ENCODE data around the gene FSTL4.

FSTL4 gene

GRCh38 chr5:133373121-133373870 is 239.0 kb downstream of the FSTL4 start:
- Mint-ChIP-seq H3K9me3 (peaks cover 10% of the 10 kb centered on the region), H3K27me3 (peaks cover 19% of the 10 kb centered on the region), H3K36me3 (peaks cover 3% of the 10 kb centered on the region), H3K4me1 (no peaks in the 10 kb centered on the region), H3K27ac (no peak overlapping the region), H3K4me3 (no peak overlapping the region)
- ATAC-seq (ENCODE audit: low read depth): no peak
- DNase-seq (ENCODE audit: low spot score in 2 of 2): no peak

DNA sequence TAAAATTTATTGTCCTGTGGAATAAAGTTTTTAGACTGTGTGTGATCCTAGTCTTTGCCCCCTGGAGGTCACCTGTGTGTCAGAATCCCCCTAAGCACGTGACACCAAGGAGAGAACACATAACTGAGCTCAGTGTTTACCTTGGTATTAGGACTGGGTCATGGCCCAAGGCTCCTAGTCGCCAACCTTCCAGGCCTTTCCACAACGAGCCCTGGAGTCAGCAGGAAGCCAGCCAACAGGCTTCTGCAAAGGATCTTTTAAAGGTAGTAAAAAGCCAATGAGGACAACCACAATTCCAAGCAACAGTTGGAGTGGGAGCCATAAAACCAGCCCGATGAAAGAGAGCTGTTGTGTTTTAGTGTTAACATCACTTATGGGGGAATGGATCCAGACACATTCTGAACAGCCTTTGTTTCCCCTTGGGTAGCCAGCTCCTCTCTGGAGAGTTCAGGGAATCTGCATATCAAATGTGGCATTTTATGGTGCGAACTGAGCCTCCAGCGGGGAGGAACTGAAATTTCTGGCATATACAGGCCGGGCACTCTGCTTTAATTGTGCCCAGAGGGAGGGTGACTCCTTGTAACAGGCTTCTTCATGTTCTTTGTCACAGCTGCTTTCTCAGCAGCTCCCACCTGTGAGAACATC is 239.9 kb downstream of the FSTL4 start:
- Mint-ChIP-seq H3K27ac (no peak overlapping the region), H3K9me3 (peaks cover 9% of the 10 kb centered on the region), H3K4me1 (no peaks in the 10 kb centered on the region), H3K36me3 (peaks cover 2% of the 10 kb centered on the region), H3K4me3 (no peak overlapping the region), H3K27me3 (peaks cover 19% of the 10 kb centered on the region)
- DNase-seq (ENCODE audit: low spot score in 2 of 2): no peak
- no peak for ATAC-seq (ENCODE audit: low read depth)

DNA sequence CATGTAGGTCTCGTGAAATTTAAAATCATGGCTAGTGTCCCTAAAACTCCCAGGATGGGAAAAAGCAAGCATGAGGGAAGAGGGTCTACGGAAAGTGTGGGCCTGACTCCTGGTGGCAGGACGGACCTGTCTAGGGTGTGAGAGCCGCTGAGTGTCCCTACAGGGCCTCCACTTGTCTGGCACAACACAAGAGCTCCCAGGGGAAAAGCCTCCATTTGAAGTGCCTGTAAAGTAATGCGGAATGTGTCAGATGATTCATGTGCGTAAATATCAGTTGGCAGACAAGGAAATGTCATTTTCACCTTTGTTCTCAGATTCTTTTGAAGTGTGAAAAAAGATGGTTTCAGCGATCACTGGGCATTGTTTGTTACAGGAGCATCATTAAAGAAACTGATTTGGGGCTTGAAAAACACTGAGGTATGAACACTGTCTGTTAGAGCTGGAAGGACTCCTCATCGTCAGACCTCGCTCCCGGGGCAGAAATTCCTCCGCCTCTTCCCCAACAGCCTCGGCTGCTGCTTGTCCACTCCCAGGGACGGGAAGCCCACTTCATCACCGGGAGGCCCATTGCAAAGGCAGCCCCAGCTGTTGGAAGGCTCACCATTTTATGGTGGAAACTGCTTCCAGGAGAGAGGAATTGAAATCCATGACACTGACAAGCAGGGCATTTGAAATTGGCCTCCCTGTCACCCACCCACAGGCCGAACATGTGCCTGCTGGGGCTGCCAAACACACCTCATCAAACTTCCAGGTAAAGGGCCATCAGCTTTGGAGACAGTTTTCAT is 240.8 kb downstream of the FSTL4 start:
- no peak for DNase-seq (ENCODE audit: low spot score in 2 of 2)
- H3K27me3 Mint-ChIP-seq: peaks cover 19% of the 10 kb centered on the region

DNA sequence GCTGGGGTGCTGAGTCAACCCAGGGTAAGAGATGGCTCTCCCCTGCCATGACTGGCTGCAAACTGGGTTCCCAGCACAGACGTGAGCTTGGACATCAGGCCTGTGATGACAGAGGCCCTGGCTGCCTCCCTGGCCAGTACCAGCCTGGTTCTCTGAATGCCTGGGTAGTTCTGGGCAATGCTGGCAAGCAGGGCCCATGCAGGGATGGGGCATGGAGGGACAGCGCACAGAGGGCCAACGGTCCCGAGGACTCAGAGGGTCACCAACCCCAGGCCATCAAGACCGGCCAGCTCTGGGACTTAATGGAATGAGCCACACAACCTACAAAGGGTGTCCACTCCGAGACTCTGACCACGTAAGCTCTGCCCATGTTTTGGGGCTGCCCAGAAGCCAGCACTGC is 241.4 kb downstream of the FSTL4 start:
- peaks cover 2% of the 10 kb centered on the region for H3K9me3 Mint-ChIP-seq
- H3K4me3 Mint-ChIP-seq: no peak overlapping the region
- peaks cover 25% of the 10 kb centered on the region for H3K27me3 Mint-ChIP-seq
- no peak overlapping the region for H3K27ac Mint-ChIP-seq
- H3K36me3 Mint-ChIP-seq: no peaks in the 10 kb centered on the region
- DNase-seq (ENCODE audit: low spot score in 2 of 2) (no peak), ATAC-seq (ENCODE audit: low read depth) (no peak)
- peaks cover 2% of the 10 kb centered on the region for H3K4me1 Mint-ChIP-seq

More for the DNA sequence above, 240.8 kb downstream of the FSTL4 start:
- H3K27ac Mint-ChIP-seq: no peak overlapping the region
- H3K4me3 Mint-ChIP-seq: no peak overlapping the region
- no peaks in the 10 kb centered on the region for H3K36me3 Mint-ChIP-seq
- H3K4me1 Mint-ChIP-seq: no peaks in the 10 kb centered on the region
- ATAC-seq (ENCODE audit: low read depth): no peak
- H3K9me3 Mint-ChIP-seq: peaks cover 4% of the 10 kb centered on the region

DNA sequence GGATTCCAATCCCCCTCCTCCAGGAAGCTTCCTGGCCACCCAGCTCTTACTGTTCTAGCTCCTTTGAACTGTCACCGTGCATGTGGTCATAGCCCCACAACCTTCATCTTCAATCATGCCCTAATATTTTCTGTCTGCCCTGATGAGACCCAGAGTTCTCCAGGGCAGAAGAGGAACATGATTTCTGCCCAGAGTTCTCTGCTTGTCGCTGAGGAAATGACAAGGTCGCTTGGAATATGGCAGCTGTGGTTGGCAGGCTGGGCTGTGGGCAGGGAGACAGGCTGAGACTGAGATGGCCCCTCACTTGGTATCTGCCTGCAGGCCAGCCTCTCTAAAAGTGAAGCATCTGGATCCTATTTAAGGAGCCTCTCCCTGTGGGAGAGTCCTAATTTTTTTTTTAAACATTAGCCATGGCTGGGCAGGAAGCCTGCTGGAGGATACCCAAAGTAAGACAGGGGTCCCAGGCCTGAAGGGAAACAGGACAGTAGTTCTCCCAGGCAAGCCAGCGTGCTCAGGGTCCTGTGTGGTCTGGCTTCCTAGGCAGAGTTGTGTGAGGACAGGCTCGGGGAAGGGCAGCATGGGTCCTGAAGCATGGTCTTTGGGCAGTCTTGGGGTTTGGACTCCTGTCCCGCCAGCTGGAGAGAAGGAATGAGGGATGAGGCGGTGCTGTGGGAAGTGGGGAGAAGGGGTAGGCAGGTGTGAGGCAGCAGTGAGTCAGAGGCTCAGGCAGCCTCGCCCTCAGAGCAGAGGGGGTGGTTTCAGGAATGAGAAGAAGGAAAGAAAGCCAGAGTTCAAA is 242.1 kb downstream of the FSTL4 start:
- Mint-ChIP-seq H3K36me3 (no peaks in the 10 kb centered on the region), H3K4me3 (no peak overlapping the region), H3K4me1 (peaks cover 2% of the 10 kb centered on the region), H3K27me3 (peaks cover 25% of the 10 kb centered on the region), H3K27ac (no peak overlapping the region), H3K9me3 (no peaks in the 10 kb centered on the region)
- DNase-seq (ENCODE audit: low spot score in 2 of 2) (no peak), ATAC-seq (ENCODE audit: low read depth) (no peak)

- no peak for DNase-seq (ENCODE audit: low spot score in 2 of 2)
- Mint-ChIP-seq H3K27ac (no peak overlapping the region), H3K9me3 (no peaks in the 10 kb centered on the region), H3K36me3 (no peaks in the 10 kb centered on the region), H3K4me3 (no peak overlapping the region), H3K4me1 (peaks cover 2% of the 10 kb centered on the region), H3K27me3 (peaks cover 22% of the 10 kb centered on the region)
- no peak for ATAC-seq (ENCODE audit: low read depth)
These were observed 243.2 kb downstream of the FSTL4 start for GRCh38 chr5:133368916-133369783.

DNA sequence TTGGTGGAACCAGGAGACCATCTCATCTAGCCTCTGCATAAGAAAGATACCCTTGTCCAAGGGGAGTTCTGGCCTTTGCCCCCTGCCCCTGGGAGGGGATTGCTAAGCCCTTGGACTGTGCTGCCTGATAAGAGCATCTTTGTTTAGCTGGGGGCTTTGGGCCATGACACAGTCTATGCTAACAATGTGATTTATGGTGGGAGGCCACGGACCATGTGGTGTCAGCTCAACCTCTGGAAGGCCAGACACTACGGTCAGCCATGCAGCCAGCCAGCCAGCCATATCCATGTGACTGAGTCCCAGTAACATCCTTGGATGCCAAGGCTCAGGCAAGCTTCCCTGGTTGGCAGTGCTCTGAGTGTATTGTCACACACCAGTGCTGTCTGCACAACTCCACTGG is 244.4 kb downstream of the FSTL4 start:
- H3K36me3 Mint-ChIP-seq: no peaks in the 10 kb centered on the region
- no peak overlapping the region for H3K27ac Mint-ChIP-seq
- peaks cover 2% of the 10 kb centered on the region for H3K4me1 Mint-ChIP-seq
- no peak for DNase-seq (ENCODE audit: low spot score in 2 of 2)
- no peaks in the 10 kb centered on the region for H3K9me3 Mint-ChIP-seq
- H3K4me3 Mint-ChIP-seq: no peak overlapping the region
- peaks cover 23% of the 10 kb centered on the region for H3K27me3 Mint-ChIP-seq
- ATAC-seq (ENCODE audit: low read depth): no peak

DNA sequence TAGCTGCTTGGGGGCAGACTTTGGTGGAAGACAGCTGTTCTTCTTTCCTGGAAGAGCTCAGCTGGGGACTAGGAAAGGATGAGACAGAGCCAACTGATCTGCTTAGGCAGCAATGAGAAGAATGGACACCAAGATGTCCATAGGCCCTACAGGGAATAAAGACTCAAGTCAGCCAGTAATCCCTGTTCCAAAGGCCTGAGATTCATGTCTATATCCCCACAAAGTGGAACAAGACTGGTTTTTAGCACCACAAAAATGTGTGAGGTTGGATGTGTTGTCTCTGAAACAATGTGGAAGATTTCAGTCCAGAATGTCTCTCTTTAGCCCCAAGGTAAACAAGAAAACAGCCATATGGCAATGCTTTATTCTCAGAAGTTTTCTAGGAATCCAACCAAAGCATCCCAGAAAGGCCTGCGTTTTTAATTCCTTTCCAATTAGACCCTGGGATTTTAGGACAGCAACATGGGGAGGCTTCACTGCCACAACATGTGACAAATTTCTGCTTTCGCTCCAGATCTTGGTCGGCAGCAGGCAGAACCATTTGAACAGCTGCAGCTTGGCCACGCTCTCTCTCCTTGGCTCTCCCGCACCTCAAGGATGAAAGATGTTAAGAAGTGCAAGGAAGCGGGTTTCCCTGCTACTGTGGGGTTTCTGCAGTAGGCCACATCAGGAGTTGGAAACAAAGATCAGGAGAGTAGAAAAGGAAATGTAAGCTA is 245.1 kb downstream of the FSTL4 start:
- no peak for ATAC-seq (ENCODE audit: low read depth)
- DNase-seq (ENCODE audit: low spot score in 2 of 2): no peak
- Mint-ChIP-seq H3K27me3 (peaks cover 21% of the 10 kb centered on the region), H3K36me3 (no peaks in the 10 kb centered on the region), H3K27ac (no peak overlapping the region), H3K4me3 (no peak overlapping the region), H3K9me3 (no peaks in the 10 kb centered on the region), H3K4me1 (peaks cover 2% of the 10 kb centered on the region)

DNA sequence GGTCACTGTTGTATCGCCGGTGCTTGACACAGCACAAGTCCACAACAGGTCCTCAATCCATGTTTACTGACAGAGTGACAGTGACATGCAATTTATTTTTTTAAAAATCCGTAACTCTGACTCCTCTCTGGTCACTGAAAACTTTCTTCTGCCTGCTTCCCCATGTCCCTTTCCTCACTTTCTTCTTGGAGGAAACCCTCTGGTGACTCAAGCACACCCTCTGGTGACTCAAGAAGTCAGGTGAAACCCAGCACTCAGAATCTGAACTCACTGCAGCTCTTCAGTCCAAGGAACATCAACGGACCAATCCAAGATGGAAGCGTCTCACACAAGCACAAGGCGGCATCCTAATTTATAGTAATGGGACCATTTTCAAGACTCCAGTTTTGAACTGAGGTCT is 245.9 kb downstream of the FSTL4 start:
- ATAC-seq (ENCODE audit: low read depth) (no peak), DNase-seq (ENCODE audit: low spot score in 2 of 2) (no peak)
- Mint-ChIP-seq H3K27me3 (peaks cover 18% of the 10 kb centered on the region), H3K27ac (no peak overlapping the region), H3K36me3 (no peaks in the 10 kb centered on the region), H3K4me1 (peaks cover 2% of the 10 kb centered on the region), H3K9me3 (no peaks in the 10 kb centered on the region), H3K4me3 (no peak overlapping the region)

- Mint-ChIP-seq H3K4me3 (no peak overlapping the region), H3K27ac (no peak overlapping the region), H3K9me3 (no peaks in the 10 kb centered on the region), H3K4me1 (peaks cover 2% of the 10 kb centered on the region), H3K36me3 (no peaks in the 10 kb centered on the region), H3K27me3 (peaks cover 15% of the 10 kb centered on the region)
- DNase-seq (ENCODE audit: low spot score in 2 of 2): no peak
- no peak for ATAC-seq (ENCODE audit: low read depth)
These were observed 246.6 kb downstream of the FSTL4 start for GRCh38 chr5:133365738-133366137.

- H3K4me3 Mint-ChIP-seq: no peak overlapping the region
- H3K27me3 Mint-ChIP-seq: peaks cover 11% of the 10 kb centered on the region
- no peak overlapping the region for H3K27ac Mint-ChIP-seq
- ATAC-seq (ENCODE audit: low read depth) (no peak), DNase-seq (ENCODE audit: low spot score in 2 of 2) (no peak)
- H3K36me3 Mint-ChIP-seq: no peaks in the 10 kb centered on the region
- peaks cover 2% of the 10 kb centered on the region for H3K4me1 Mint-ChIP-seq
- no peaks in the 10 kb centered on the region for H3K9me3 Mint-ChIP-seq
These were observed 247.2 kb downstream of the FSTL4 start for GRCh38 chr5:133364936-133365707.
